DOHH2 (cell line): ENCODE results near the gene HAPLN2.
"Not testable (repeated sequence)": the region's sequence is repeated elsewhere in the genome, so short reads cannot be mapped to it uniquely, and the experiment has no call there.

Source experiments
- H3F3A ChIP-seq: fragments of 200-600 bp; sonication (generic), shearing (Covaris generic); 2 replicates; pipeline ENCODE4 v1.6.0; 2016; ENCODE audit warnings: antibody characterized with exemption, mild to moderate bottlenecking; ENCODE audit not compliant: control insufficient read depth, insufficient read depth
- H3K27ac ChIP-seq: fragments of 200-600 bp; sonication (generic); 2 replicates; pipeline ENCODE4 v1.5.1; 2014; ENCODE audit warnings: low read depth, mild to moderate bottlenecking, low read length, moderate library complexity
- H3K27me3 ChIP-seq: fragments of 200-600 bp; sonication (generic); 2 replicates; pipeline ENCODE4 v1.6.1; 2014; ENCODE audit warnings: mild to moderate bottlenecking, low read length, mixed read lengths; ENCODE audit not compliant: control insufficient read depth
- H3K36me3 ChIP-seq: fragments of 200-600 bp; sonication (generic); 2 replicates; pipeline ENCODE4 v1.6.1; 2014; ENCODE audit warnings: mild to moderate bottlenecking, low read length, moderate library complexity, mixed read lengths; ENCODE audit not compliant: control insufficient read depth
- H3K4me1 ChIP-seq: fragments of 200-600 bp; sonication (generic); 2 replicates; pipeline ENCODE4 v1.6.1; 2014; ENCODE audit warnings: mild to moderate bottlenecking, low read length, mixed read lengths; ENCODE audit not compliant: control insufficient read depth
- H3K4me2 ChIP-seq: fragments of 200-600 bp; sonication (generic); 2 replicates; pipeline ENCODE4 v1.6.0; 2014; ENCODE audit warnings: mild to moderate bottlenecking, low read length, moderate library complexity
- H3K4me3 ChIP-seq: fragments of 200-600 bp; sonication (generic); 2 replicates; pipeline ENCODE4 v1.5.1; 2014; ENCODE audit warnings: mild to moderate bottlenecking, low read length, mixed read lengths
- H3K79me2 ChIP-seq: fragments of 200-600 bp; sonication (generic); 2 replicates; pipeline ENCODE4 v1.6.1; 2014; ENCODE audit warnings: mild to moderate bottlenecking, low read length, mixed read lengths; ENCODE audit not compliant: control insufficient read depth
- H3K9me2 ChIP-seq: fragments of 200-600 bp; sonication (generic); replicated peaks from 2 replicates; pipeline ENCODE4 v1.6.1; 2014; ENCODE audit warnings: mild to moderate bottlenecking, low read length, mixed read lengths; ENCODE audit not compliant: control insufficient read depth
- H3K9me3 ChIP-seq: fragments of 200-600 bp; sonication (generic); 2 replicates; pipeline ENCODE4 v1.6.1; 2014; ENCODE audit warnings: antibody characterized with exemption, low read length, mixed read lengths; ENCODE audit not compliant: control insufficient read depth, insufficient read depth
- H4K20me1 ChIP-seq: fragments of 200-600 bp; sonication (generic); 2 replicates; pipeline ENCODE4 v1.6.0; 2014; ENCODE audit warnings: low read depth, mild to moderate bottlenecking, antibody characterized with exemption, low read length, moderate library complexity; ENCODE audit not compliant: control insufficient read depth, insufficient read depth
- CTCF ChIP-seq: fragments of 200-600 bp; sonication (generic); IDR thresholded peaks from one replicate; pipeline ENCODE4 v1.5.1; 2014; ENCODE audit warnings: antibody characterized with exemption, mild to moderate bottlenecking, low read depth, low read length; ENCODE audit not compliant: poor library complexity, severe bottlenecking
- EZH2phosphoT487 ChIP-seq: fragments of 200-600 bp; sonication (generic); IDR thresholded peaks from 2 replicates; pipeline ENCODE4 v1.6.1; 2017; ENCODE audit warnings: borderline replicate concordance, mild to moderate bottlenecking, antibody characterized with exemption, low read length, moderate library complexity, mixed read lengths

The HAPLN2 gene

GRCh38 chr1:156608036-156608674 lies 11.1 kb upstream of the HAPLN2 start:
- Histone ChIP-seq H3K9me3 (no peaks in the 10 kb centered on the region), H3K27me3 (peaks cover 10% of the 10 kb centered on the region), H3F3A (peaks cover 10% of the 10 kb centered on the region), H3K4me1 (peaks cover 31% of the 10 kb centered on the region), H4K20me1 (no peaks in the 10 kb centered on the region), H3K4me2 (peak overlapping the region; percentile 33), H3K36me3 (no peaks in the 10 kb centered on the region), H3K9me2 (no peaks in the 10 kb centered on the region), H3K27ac (no peak overlapping the region), H3K79me2 (no peaks in the 10 kb centered on the region), H3K4me3 (no peak overlapping the region)
- TF ChIP-seq EZH2phosphoT487 (no peak), CTCF (peak; percentile 80)

- H3F3A ChIP-seq, result peaks cover 10% of the 10 kb centered on the region
- H3K9me3 ChIP-seq, result no peaks in the 10 kb centered on the region
- no peaks in the 10 kb centered on the region for H3K9me2 ChIP-seq
- H4K20me1 ChIP-seq, result no peaks in the 10 kb centered on the region
- no peak overlapping the region for H3K27ac ChIP-seq
- peaks cover 31% of the 10 kb centered on the region for H3K4me1 ChIP-seq
- TF ChIP-seq CTCF (peak; percentile 72), EZH2phosphoT487 (no peak)
- H3K4me3 ChIP-seq, result no peak overlapping the region
- H3K79me2 ChIP-seq, result no peaks in the 10 kb centered on the region
- no peak overlapping the region for H3K4me2 ChIP-seq
- no peaks in the 10 kb centered on the region for H3K36me3 ChIP-seq
- H3K27me3 ChIP-seq, result peaks cover 12% of the 10 kb centered on the region
These were observed 10.2 kb upstream of the HAPLN2 start for GRCh38 chr1:156608981-156609380.

- Histone ChIP-seq H3K27me3 (peaks cover 15% of the 10 kb centered on the region), H3K4me1 (peaks cover 31% of the 10 kb centered on the region)
- not testable (repeated sequence) for H3K4me3 ChIP-seq, H3K79me2 ChIP-seq, H4K20me1 ChIP-seq, H3K9me2 ChIP-seq, H3F3A ChIP-seq, H3K4me2 ChIP-seq, H3K27ac ChIP-seq, H3K36me3 ChIP-seq, H3K9me3 ChIP-seq
These were observed 9.1 kb upstream of the HAPLN2 start for GRCh38 chr1:156610072-156610471.

GRCh38 chr1:156612666-156613065 lies 6.5 kb upstream of the HAPLN2 start:
- H3F3A ChIP-seq, result peaks cover 3% of the 10 kb centered on the region
- no peaks in the 10 kb centered on the region for H3K36me3 ChIP-seq
- no peaks in the 10 kb centered on the region for H4K20me1 ChIP-seq
- TF ChIP-seq EZH2phosphoT487, result no peak
- no peak for TF ChIP-seq CTCF
- peaks cover 24% of the 10 kb centered on the region for H3K27me3 ChIP-seq
- no peak overlapping the region for H3K27ac ChIP-seq
- H3K4me2 ChIP-seq, result no peak overlapping the region
- H3K79me2 ChIP-seq, result no peaks in the 10 kb centered on the region
- no peak overlapping the region for H3K4me3 ChIP-seq
- H3K9me2 ChIP-seq, result no peaks in the 10 kb centered on the region
- peaks cover 14% of the 10 kb centered on the region for H3K4me1 ChIP-seq
- no peaks in the 10 kb centered on the region for H3K9me3 ChIP-seq
